ENCODE measurements around the gene NACC2. TPM values are rescaled to one million over a fixed set of nuclear protein-coding genes. Genes with fewer than 3 reads are reported as not detected.

Gene NACC2
- total RNA-seq, 1 donor from 2014 or later: 41.4 TPM

Other genes with a start within 250 kb of the NACC2 start
- gene CAMSAP1, start 187.7 kb downstream of the NACC2 start, total RNA-seq: 35.3 TPM
- gene UBAC1, start 133.9 kb downstream of the NACC2 start, total RNA-seq: 36.3 TPM
- 30.2 TPM for gene TMEM250, start 23.6 kb upstream of the NACC2 start, total RNA-seq
- not detected for gene LHX3, start 109.8 kb upstream of the NACC2 start, total RNA-seq
- gene QSOX2, start 150.5 kb upstream of the NACC2 start, total RNA-seq: 10.3 TPM
- not detected for gene CCDC187, start 208.8 kb upstream of the NACC2 start, total RNA-seq
- gene GPSM1, start 232.2 kb upstream of the NACC2 start, total RNA-seq: 11.0 TPM

All from mesenteric fat pad (tissue), 1 donor.